ENCODE results near the gene NTRK3.
"Not testable (repeated sequence)": the region's sequence is repeated elsewhere in the genome, so short reads cannot be mapped to it uniquely, and the experiment has no call there.

Gene NTRK3

DNA sequence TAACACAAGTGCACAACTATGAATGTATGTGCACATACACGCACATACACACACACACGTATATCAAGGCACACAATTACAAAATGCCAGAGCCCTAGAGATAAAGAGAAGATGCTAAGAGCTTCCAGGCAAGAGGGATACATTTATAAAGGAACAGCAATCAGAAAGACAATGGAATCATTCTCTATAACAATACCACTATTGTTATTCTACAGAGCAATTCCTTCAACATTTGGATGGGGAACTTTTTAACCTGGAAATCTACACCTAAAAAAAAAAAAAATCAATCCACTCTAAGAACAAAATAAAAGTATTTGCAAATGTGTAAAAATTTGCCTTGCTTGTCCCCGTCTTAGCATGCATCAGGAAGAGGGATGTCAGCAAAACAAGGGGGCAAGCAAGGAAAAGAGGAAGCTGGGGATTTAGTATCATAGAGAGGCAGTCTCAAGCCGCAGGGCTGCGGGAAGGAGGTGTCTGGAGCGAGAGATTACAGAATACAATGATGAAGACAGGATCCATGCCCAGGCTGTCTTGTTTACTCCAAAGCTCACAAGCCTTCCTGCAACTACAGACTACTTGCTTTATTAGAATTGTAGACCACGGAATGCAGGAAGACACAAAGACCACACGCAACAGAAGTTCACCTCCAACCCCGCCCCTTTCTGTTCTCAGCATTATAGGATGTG, 220.2 kb downstream of the NTRK3 start:
- TF ChIP-seq, protein P1, sequence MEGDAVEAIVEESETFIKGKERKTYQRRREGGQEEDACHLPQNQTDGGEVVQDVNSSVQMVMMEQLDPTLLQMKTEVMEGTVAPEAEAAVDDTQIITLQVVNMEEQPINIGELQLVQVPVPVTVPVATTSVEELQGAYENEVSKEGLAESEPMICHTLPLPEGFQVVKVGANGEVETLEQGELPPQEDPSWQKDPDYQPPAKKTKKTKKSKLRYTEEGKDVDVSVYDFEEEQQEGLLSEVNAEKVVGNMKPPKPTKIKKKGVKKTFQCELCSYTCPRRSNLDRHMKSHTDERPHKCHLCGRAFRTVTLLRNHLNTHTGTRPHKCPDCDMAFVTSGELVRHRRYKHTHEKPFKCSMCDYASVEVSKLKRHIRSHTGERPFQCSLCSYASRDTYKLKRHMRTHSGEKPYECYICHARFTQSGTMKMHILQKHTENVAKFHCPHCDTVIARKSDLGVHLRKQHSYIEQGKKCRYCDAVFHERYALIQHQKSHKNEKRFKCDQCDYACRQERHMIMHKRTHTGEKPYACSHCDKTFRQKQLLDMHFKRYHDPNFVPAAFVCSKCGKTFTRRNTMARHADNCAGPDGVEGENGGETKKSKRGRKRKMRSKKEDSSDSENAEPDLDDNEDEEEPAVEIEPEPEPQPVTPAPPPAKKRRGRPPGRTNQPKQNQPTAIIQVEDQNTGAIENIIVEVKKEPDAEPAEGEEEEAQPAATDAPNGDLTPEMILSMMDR (IDR thresholded peaks at IDR 0.05; ENCODE audit: low read depth, low read length, missing control alignments): no peak
- DNase-seq (ENCODE audit: low read depth): no peak
- no peak overlapping the region for H3K4me3 ChIP-seq (ENCODE audit: low read depth, low read length)
- in situ Hi-C loops (cut with HindIII; ENCODE audit: low sequenced_read_pairs): no loop called here

DNA sequence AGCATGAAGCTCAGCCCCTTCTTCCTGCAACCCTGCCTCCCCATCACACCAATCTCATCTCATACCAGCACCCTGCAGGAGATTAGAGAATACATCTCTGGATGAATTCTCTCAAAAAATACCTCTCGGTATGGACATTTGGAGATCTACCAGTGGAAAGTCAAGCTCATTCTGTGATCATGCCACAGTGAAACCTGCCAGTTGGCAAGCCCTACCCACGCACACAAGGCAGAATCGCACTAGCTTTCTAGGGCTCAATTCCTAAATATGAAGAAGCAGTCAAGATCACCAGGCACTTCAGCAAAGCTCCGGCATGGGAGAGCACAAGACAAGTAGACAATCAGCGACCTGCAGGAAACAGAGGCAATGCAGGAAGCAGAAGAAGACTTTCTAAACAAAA, 221.2 kb downstream of the NTRK3 start:
- no peak overlapping the region for H3K4me3 ChIP-seq (ENCODE audit: low read depth, low read length)
- TF ChIP-seq, protein P1 (IDR thresholded peaks at IDR 0.05; ENCODE audit: low read depth, low read length, missing control alignments): no peak
- in situ Hi-C loops (cut with HindIII; ENCODE audit: low sequenced_read_pairs): no loop called here
- no peak for DNase-seq (ENCODE audit: low read depth)

DNA sequence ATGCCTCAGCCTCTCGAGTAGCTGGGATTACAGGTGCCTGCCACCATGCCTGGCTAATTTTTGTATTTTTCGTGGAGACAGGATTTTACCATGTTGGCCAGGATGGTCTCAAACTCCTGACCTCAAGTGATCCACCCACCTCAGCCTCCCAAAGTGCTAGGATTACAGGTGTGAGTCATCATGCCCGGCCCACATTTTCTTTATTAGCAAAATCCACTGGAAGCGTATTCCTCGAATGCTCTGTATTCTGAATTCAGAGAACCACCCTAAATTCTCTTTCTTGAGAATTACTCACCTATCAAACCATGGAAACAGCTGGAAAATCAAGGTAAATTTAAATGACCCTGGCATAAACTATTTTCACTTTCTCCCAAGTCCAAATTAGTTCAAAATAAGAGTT, 223.1 kb downstream of the NTRK3 start:
- H3K4me3 ChIP-seq (ENCODE audit: low read depth, low read length); DNase-seq (ENCODE audit: low read depth); in situ Hi-C loops (cut with HindIII; ENCODE audit: low sequenced_read_pairs): not testable (repeated sequence)

DNA sequence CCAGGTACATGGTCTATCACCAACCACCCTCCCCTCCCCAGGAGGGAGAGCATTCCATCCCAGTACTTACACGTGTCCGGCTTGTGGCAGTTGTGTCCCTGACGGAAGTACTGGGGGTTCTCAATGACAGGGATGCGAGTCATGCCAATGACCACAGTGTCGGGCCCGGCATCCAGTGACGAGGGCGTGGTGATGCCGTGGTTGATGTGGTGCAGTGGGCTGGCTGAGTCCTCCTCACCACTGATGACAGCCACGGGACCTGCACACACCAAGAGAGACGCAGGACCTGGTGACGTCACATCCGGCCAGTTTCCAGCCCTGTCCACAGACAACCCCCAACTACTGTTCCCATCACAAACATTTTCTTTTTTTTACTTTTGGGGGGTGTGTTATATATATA, 223.8 kb downstream of the NTRK3 start:
- DNase-seq (ENCODE audit: low read depth): no peak
- TF ChIP-seq, protein P1 (IDR thresholded peaks at IDR 0.05; ENCODE audit: low read depth, low read length, missing control alignments): no peak
- H3K4me3 ChIP-seq (ENCODE audit: low read depth, low read length): no peak overlapping the region
- in situ Hi-C loops (cut with HindIII; ENCODE audit: low sequenced_read_pairs): no loop called here

DNA sequence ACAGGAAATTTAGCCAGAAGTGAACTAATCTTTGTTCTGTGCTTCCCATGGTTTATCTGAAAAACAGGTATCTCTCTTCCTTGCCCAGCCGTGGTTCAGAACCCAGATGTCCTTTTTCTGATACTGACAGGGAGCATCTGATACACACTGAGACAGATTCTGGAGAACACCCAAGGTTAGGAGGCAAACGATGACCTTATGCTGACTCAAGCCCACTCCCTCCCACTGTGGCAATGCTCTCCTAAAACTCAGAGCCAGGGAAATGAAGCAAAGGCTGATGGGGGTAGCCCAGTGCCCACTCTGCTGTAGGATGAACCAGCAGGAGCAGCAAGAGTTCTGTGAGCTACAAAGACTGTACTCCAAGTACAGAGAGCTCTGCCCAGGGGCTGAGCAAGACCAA, 225.1 kb downstream of the NTRK3 start:
- H3K4me3 ChIP-seq (ENCODE audit: low read depth, low read length): no peak overlapping the region
- TF ChIP-seq, protein P1 (IDR thresholded peaks at IDR 0.05; ENCODE audit: low read depth, low read length, missing control alignments): no peak
- in situ Hi-C loops (cut with HindIII; ENCODE audit: low sequenced_read_pairs): no loop called here
- no peak for DNase-seq (ENCODE audit: low read depth)

DNA sequence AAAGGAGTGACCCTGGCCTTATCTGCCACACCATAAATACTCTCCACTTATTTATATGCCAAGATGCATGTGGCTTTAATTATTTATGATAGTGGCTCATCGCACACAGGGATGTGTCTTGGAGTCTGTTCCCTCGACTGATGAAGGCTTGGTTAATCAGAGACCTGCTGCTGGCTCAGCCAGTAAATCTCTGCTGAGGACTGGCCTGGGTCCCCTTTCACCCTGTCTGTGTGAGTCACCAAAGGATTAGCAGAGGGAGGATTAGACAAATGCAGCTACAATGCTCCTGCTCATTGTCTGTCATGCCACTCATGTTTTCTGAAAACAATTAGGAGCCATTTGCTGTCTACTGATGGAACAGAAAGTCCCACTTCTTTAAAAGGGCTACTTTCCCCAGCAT, 226.8 kb downstream of the NTRK3 start:
- H3K4me3 ChIP-seq (ENCODE audit: low read depth, low read length): no peak overlapping the region
- TF ChIP-seq, protein P1 (IDR thresholded peaks at IDR 0.05; ENCODE audit: low read depth, low read length, missing control alignments): no peak
- in situ Hi-C loops (cut with HindIII; ENCODE audit: low sequenced_read_pairs): no loop called here
- DNase-seq (ENCODE audit: low read depth): no peak

DNA sequence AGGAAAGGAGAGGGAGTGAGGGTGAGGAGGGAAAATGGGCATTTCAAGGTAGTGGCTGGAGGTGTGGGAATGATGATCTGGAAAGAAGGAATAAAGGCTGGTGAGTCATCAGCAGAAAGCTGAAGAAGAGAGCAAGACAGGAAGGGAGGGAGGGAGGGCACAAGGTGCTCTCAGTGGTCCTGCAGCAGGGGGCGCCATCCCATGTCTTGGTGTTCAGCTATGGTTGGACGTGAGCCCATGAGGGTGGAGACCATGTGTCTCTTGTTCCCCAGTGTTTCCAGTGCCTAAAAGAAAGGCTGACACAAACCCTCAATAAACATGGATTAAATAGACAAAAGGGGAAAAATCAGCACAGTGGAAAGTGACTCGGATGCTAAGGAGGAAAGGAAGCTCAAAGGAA, 228.5 kb downstream of the NTRK3 start:
- no peak overlapping the region for H3K4me3 ChIP-seq (ENCODE audit: low read depth, low read length)
- in situ Hi-C loops (cut with HindIII; ENCODE audit: low sequenced_read_pairs): no loop called here
- TF ChIP-seq, protein P1 (IDR thresholded peaks at IDR 0.05; ENCODE audit: low read depth, low read length, missing control alignments): no peak
- no peak for DNase-seq (ENCODE audit: low read depth)
